GM13976 (cell line): Measurements from ENCODE around the gene SLC37A4.

Source experiments
- DNase-seq: peaks from one replicate; pipeline ENCODE4 v3.0.0; 2012; ENCODE audit warnings: low spot score
- CTCF ChIP-seq: IDR thresholded peaks from 2 replicates; pipeline ENCODE4 v1.5.1; 2012; ENCODE audit warnings: borderline replicate concordance, mild to moderate bottlenecking; ENCODE audit not compliant: insufficient read depth; ENCODE audit errors: extremely low read depth, missing control alignments, control extremely low read depth
- in situ Hi-C: fragments of 300-500 bp; cut with MboI; formaldehyde crosslinking; loops from one replicate; pipeline ENCODE4 v1.12.0; 2022; ENCODE audit warnings: low sequenced_read_pairs, mixed read lengths, inconsistent platforms; ENCODE audit not compliant: unreplicated experiment

SLC37A4 gene

GRCh38 chr11:118975771-118976709 lies 54.6 kb downstream of the SLC37A4 start:
- in situ Hi-C loops, result no loop called here
- DNase-seq, result no peak
- TF ChIP-seq CTCF, result no peak
